GM21737 (cell line): Measurements from ENCODE around the gene ADCY10.
"Not testable (repeated sequence)": the region's sequence is repeated elsewhere in the genome, so short reads cannot be mapped to it uniquely, and the experiment has no call there.

Experiments
- ATAC-seq: cut with Tn5 transposase; IDR thresholded peaks from one replicate; pipeline ENCODE4 v1.9.1; 2021; ENCODE audit warnings: mild to moderate bottlenecking, moderate library complexity; ENCODE audit not compliant: unreplicated experiment

The ADCY10 gene, protein sequence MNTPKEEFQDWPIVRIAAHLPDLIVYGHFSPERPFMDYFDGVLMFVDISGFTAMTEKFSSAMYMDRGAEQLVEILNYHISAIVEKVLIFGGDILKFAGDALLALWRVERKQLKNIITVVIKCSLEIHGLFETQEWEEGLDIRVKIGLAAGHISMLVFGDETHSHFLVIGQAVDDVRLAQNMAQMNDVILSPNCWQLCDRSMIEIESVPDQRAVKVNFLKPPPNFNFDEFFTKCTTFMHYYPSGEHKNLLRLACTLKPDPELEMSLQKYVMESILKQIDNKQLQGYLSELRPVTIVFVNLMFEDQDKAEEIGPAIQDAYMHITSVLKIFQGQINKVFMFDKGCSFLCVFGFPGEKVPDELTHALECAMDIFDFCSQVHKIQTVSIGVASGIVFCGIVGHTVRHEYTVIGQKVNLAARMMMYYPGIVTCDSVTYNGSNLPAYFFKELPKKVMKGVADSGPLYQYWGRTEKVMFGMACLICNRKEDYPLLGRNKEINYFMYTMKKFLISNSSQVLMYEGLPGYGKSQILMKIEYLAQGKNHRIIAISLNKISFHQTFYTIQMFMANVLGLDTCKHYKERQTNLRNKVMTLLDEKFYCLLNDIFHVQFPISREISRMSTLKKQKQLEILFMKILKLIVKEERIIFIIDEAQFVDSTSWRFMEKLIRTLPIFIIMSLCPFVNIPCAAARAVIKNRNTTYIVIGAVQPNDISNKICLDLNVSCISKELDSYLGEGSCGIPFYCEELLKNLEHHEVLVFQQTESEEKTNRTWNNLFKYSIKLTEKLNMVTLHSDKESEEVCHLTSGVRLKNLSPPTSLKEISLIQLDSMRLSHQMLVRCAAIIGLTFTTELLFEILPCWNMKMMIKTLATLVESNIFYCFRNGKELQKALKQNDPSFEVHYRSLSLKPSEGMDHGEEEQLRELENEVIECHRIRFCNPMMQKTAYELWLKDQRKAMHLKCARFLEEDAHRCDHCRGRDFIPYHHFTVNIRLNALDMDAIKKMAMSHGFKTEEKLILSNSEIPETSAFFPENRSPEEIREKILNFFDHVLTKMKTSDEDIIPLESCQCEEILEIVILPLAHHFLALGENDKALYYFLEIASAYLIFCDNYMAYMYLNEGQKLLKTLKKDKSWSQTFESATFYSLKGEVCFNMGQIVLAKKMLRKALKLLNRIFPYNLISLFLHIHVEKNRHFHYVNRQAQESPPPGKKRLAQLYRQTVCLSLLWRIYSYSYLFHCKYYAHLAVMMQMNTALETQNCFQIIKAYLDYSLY (N-terminal part only)

DNA sequence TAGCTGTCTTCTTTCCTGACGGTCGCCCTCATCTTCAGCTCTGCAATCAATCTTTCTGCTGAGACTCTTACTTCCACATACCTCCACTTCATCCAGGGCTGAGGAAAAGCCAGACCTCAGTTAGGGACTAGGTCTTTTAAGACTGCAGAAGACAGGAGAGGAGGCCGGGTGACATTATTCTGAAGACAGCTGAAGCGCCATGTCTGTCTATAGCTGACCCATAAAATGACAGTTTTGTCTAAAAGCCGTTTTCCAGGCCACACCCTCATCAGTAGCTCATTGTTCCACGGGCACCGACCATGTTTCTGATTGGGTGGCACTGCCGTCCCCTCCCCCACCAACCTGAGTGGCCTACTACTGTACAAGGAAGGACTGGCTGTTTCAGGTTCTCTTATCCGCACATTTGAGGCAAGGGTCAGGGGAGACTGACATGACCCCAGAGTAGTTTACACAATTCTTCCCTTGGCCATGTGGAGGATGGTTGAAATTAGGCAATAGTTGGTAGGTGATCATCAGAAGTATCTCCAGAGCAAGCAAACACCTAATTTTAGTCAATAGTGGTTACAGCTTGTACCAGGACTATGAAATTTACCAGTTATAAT, at the start of gene ADCY10:
ADCY10 (minus strand) TSS at position 240 of the 602 bp plus-strand sequence. CDS start 8,994 bp downstream, outside the sequence.
- no peak for ATAC-seq

DNA sequence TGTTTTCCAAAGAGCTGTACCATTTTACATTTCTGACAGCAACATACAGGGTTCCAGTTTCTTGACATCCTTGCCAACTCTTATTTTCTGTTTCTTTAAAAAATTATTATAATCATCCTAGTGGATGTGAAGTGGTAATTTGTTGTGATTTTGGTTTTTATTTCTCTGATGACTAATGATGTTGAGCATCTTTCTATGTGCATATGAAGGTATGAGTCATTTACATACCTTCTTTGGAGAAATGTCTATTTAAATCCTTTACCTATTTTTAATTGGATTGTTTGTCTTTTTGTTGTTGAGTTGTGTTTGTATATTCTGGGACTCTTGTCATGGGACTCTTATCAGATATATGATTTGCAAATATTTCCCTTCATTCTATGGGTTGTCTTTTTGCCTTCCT, 43.8 kb upstream of the ADCY10 start:
- no peak for ATAC-seq

DNA sequence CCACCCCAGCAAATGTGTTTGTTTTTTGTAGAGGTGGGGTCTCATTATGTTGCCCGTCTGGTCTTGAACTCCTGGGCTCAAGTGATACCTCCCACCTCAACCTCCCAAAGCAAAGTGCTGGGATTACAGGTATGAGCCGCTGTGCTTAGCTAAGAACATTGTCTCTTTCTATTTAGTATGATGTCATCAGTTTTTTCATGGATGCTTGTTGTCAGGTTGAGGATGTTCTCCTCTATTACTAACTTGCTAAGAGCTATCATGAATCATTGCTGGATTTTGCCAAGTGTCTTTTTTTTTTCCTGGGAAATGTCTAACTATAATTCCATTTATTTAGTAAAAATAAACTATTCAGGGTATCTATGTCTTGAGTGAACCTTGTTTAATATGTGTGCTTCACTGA, 42.0 kb upstream of the ADCY10 start:
- ATAC-seq, result no peak

DNA sequence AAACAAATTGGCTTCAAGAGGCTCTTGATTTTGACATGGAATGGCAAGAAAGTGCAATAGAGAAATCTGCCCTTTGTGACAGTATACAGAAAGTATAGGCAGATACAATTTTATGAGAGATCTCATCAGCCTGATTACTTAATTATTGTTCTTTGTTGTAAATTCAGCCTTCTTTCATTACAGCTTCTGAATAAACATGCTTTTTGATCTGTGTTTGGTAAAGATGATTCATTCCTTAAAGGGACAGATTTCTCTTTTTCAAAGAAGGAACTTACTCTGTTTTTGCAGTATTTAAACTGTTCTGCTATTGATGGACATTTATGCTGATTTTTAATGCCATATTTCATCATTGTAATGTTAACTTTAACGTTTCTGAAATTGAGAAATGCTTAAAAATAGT, 36.6 kb upstream of the ADCY10 start:
- ATAC-seq, result no peak

DNA sequence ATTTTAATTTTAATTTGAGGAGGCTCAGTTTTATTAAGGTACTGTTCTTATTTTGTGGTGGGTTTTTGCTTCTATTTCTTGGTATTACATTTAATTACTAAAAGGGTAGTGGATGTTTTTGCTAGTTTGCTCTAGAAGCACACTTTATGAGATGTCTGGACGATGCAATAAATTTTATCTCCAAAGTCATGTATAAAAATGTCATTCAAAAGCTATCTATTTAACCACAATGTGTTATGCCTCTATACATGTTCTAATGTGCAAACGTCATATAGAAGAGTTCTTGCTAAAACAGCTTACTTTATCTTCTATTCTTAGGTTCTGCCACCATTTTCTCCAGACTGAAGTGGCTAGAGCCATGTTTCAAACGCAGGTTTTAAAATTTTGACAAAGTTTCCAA, 35.9 kb upstream of the ADCY10 start:
- ATAC-seq, result no peak

DNA sequence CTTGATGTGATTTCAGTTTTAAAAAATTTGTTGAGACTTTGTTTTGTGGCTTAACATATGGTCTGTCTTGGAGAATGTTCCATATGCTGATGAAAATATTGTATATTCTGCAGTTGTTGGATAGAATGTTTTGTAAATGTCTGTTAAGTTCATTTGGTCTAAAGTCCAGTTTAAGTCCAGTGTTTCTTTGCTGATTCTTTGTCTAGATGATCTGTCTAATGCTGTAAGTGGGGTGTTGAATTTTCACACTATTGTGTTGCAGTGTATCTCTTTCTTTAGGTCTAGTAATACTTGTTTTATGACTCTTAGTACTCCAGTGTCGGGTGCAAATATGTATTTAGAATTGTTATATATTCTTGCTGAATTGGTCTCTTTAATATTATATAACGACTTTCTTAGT, 33.8 kb upstream of the ADCY10 start:
- ATAC-seq, result no peak

DNA sequence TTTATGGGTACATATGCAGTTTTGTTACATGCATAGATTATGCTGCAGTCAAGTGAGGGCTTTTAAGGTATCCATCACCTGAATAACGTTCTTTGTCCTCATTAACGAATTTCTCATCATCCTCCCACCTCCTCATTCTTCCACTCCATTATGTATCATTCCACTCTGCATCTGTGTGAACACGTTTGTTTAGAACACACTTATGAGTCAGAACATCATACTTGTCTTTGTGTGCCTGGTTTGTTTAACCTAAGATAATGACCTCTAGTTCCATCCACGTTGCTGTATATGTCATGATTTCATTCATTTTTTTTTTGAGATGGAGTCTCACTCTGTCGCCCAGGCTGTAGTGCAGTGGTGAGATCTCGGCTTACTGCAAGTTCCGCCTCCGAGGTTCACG, 29.6 kb upstream of the ADCY10 start:
- ATAC-seq, result no peak

DNA sequence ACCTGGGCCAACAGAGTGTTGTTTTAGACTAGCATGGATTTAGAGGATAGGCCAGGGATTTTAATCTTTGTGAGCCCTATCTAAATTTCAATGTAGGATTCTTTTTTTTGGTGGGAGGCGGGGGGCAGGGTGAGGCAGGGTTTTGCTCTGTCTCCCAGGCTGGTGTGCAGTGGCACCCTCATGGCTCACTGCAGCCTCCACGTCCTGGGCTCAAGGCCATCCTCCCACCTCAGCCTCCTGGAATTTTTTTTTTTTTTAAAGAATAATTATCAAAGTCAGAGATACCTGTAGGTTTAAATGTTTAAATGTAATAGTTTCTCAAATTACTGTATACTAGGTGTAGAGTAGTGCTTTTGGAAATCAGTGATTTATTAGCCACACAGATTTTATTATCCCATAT, 26.3 kb upstream of the ADCY10 start:
- ATAC-seq, result no peak

DNA sequence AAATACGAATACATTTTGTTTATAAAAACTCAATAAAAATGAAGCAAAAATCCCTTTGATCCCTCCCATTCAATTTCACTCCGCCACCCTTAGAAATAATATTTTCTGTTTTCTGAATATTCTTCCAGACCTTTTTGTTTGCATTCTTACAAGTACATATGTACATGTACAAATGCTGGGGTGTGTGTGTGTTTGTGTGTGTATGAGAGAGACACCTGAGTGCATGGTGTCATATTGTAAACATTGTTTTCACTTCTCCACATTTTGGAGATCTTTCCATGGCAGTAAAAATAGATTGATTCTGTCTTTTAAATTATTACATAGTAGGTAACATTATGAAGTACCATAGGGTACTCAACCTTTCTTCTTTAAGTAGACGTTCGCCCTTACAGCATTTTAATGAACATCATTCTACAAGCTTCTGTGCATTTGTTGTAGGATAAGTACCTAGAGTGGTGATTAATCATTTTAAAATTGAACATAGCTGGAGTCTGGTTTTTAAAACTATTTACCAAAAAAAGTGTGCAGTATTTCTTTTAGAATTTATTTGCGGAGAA, 24.2 kb upstream of the ADCY10 start:
- no peak for ATAC-seq

DNA sequence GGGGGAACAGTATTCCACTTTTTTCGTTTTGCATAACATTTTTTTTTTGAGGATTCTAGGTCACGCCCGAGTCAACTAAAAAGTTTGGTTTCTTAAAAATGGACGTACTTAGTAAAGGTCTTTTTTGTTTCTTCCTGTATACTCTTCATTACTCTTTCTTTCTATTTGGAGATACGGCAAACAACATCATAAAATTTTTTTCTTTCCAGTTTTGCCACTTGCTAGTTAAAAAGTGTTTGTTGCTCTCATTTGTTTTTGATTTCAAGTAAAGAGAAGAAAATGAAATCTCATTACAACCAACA, 23.7 kb upstream of the ADCY10 start:
- no peak for ATAC-seq

DNA sequence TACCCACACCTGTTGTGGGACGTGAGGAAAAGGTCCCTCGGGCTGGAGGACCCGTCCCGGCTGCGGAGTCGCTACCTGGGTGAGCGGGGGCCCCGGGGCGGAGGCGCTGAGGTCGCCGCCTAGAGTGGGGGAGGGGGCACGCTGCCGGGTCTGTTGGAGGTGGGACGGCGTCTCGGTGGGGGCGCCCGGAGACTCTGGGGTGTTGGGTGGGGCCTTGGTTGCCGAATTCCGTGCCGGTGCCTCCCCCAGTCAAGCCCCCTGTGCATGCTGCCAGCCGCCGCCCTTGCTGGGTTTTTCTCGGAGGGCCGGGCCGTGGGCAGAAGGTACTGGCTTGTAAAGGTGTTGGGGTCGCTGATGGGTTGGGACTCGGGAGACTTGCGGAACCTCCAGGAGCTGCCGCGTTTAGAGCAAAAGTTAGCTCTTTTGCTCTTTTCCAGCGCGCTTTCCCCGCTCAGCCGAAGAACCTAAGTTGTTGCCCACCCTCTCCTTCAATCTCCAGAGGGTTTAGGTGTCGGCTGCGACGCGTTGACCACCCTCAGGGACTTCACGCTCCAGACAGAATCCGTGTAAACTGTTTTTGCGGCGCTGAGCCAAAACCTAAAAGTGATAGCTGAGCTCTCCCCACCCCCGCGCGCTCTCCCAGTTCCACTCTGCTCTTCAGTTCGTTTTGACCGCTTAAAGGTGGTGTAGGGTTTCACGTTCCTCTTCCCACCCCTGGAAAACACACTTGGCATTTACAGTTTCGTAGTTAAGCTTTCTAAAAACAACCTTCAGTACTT, 23.2 kb upstream of the ADCY10 start, which contains the start of gene MPC2:
MPC2 (minus strand) TSS at position 143 of the 779 bp plus-strand sequence. CDS start 1,231 bp downstream, outside the sequence.
- ATAC-seq, result peak; percentile 13

DNA sequence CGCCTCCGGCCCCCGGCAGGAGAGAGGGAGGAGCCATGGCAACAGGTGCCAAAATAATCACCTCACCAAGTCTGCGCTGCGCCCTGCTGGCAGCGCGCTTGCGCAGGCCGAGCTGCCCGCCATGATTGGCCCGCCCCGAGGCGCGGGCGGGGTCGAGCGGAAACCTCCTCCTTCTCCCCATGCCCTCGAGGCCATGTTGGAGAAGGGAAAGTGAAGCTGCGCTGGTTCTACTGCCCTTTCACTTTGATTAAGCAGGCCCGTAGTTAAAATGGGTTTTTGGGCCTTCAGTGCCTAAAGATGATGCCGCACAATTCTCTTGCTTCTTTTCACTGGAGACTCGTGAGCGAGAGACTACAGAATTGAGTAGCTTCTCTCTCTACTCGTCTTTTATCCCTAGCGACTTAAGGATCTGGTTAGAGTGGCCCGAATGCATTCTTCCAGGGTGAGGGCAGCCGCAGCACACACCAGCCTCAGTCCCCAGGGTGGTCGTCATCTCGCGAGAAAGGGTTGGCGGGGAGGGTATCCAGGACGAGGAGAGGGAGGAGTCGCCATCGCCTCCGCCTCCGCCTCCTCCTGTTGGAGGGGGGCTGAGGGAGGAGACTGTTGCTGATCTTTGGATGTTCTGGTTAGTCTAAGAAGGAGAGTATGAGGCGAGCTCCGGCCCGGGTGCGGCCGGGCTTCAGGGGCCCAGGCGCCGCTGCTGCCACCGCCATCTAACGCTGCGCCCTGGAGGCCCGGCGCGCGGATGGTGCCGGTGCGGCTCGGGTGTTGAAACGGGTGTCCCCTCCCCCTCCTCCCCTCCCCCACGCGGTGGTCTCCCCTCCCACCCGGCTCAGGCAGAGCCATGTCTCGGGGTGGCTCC, 22.4 kb upstream of the ADCY10 start, which contains the start of gene DCAF6:
DCAF6 (plus strand) TSS at position 616 of the 862 bp plus-strand sequence; CDS start at position 845, 229 bp downstream.
- peak; percentile 66 for ATAC-seq

DNA sequence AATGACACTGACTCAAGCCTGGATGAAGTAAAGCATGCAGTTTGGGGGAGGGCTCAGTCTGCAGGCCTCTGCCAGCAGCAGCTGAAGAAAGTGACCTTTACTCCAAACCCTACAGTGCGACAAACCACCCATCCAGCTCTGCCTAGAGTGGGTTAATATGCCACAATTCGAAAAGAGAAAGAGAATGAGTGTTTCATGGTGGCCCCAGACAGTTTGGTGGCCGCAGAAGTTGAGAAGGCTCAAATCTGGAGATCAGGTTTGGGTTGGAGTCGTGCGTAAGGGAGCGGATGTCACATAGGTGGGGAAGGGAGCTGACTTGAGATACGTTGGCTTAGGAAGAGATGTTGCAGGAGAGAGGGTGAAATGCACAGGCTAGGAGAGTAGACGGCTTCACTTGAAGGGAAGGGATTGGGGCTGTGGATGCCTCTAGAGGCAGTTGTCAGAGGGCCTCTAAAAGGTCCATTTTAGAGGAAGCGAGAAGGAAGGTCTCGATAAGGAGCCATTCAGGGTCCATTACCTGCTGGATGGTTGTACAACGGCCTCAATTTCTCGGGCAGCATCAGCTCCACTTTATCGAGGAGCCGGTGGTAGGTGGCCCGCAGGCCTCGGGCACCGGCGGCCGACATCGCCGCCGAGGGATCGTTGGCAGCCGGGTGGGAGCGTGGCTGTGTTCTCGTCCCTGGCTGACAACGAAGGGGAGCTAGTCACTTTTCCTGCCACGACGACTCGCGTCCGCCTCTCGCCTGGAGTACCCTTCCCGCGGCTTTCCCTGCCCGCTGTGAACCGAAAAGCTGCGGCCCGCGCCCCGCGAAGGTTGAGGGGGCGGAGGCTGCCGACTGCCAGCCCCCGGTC, 21.5 kb upstream of the ADCY10 start:
- peak; percentile 5 for ATAC-seq

DNA sequence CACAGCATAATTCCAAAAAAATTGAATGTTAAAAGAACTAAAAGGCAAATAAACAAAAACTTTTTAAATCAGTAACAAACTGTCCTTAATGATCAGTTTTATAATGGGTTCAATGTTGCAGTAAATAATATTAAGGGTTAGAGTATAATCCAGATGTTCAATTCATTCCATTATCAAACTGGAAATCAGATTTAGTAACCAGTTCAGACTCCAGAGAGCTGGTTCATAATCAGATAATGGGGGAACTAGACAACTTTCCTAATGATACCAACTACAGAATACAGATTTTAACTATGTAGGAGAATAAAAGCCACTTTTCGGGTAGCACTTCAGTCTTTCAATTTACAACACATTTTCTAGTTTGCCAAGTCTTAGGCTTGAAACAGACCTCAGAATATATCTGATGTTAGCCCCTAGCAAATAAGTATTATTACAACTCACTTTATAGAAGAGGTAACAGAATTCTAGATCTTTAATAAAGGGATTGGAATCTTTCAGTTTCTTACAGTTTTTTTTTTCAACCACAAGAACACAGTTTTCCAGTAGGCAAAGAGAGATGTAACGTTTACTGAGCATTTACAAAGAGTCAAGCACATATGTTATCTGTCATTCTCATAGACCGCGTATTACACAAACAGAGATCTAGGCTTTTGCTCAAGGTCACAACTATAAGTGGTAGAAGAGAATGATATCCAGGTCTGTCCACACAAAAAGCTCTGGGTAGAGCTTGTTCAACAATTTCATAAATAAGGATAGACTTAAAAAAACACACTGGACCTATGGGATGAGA, 20.7 kb upstream of the ADCY10 start:
- ATAC-seq, result no peak

DNA sequence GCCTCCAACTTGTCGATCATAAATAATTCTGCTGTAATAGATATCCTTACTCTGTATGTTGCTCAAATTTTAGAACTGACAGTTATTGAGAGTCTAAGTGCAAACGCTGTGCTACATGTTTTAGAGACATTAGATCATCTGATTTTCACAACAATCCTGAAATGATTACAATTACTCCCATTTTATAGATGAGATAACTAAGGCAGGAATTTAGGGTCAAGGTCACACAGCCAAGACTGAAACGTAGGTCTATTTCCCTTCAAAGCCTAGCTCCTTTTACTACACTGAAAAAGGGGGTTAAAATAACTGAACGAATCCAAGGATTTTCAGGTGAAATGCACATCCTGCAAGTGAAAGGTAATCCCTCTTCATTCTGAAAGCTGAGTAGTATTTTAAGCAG, 19.9 kb upstream of the ADCY10 start:
- ATAC-seq, result no peak

DNA sequence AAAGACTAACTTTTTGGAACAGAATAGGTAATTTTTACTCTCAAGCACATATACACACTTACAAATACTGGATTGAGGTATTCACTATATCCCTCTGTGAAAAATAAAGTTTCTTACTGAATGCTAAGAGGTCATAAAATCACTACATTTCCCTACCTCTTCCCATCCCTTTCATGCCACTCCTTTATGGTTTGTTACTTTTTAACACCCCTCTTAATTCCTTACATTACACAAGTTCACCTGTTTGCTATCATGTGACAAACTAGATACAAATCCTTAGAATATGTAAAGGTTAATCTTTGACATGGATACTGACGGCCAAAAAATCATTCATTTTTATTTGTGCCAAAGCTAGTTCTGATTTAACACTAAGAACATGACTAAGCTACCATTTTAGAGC, 15.8 kb upstream of the ADCY10 start:
- ATAC-seq, result no peak

DNA sequence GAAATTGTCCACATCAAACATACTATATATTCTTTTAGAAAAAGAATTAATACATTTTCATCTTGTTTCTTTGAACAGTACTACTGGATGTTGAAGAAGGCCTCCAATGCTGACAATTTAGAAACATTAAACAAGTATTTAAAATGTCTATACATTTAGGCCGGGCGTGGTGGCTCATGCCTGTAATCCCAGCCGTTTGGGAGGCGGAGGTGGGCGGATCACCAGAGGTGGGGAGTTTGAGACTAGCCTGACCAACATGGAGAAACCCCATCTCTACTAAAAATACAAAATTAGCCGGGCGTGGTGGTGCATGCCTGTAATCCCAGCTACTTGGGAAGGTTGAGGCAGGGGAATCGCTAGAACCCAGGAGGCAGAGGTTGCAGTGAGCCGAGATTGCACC, 15.0 kb upstream of the ADCY10 start:
- ATAC-seq, result not testable (repeated sequence)
